Measurements from ENCODE around the gene HAT1. TPM values are rescaled to one million over a fixed set of nuclear protein-coding genes. Genes with fewer than 3 reads are reported as not detected.

HAT1 gene
- polyA plus RNA-seq, 3 donors, result 69.9 to 79.4 (median 79.1) TPM

DNA sequence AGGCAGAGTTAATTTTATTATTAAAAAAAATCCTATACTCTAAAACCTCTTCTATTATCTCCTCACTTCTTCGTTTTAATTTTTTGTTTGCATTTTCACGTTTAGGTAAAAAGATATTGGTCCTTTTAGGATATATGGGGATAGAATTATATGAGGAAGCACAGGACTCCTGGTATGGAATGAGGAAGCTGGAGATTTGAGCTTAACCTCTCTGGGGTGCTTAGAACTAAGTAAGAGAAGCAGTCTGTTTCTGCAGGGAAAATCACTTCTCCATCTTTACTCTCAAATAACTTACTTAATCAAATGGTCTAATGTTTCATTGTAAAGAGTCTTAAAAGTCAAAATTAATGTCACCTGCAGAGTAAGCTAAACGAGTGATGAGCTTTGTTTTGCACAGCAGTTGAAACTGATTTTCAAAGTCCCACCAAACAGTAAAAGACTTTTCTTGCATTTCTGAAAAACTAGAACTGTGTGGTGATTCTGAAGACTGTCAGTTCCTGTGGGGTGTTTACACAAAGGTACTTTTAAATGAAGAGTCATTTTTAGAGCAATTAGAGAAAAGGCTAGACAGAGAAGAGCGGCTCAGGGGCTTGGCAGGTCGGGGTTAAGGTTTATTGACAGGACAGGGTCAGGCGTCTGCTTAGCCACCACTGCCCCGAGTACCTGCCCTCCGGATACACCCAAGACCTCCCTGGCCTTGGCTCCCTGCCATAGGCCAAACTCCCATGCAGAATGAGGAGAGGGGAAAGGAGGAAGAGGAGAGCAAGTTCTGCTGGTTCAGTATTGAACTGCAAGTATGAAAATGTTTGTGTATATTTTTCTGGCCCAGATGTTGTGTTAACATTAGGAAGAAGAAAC is 99.0 kb downstream of the HAT1 start:
- no peak for DNase-seq (ENCODE audit: low read depth in 3 of 3, low spot score in 2 of 3)

DNA sequence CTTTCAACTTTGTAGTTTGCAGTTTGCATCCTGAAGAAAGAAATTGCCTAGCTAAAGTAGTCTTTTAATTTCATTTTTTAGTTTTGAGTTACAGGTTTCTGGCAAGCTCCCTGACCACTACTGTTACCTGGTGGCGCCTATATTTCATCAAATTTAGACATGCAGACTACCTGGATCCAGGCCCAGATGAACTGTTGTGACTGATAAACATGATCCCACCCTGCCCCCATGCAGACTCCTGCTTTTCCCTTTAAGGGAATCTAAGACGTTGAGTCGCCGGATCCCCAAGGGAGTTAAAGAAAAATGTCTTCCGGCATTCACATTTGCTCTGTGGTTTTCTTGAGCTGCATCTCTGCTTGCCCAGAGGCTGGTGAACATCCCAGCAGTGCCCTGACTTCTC is 99.7 kb downstream of the HAT1 start:
- no peak for DNase-seq (ENCODE audit: low read depth in 3 of 3, low spot score in 2 of 3)

DNA sequence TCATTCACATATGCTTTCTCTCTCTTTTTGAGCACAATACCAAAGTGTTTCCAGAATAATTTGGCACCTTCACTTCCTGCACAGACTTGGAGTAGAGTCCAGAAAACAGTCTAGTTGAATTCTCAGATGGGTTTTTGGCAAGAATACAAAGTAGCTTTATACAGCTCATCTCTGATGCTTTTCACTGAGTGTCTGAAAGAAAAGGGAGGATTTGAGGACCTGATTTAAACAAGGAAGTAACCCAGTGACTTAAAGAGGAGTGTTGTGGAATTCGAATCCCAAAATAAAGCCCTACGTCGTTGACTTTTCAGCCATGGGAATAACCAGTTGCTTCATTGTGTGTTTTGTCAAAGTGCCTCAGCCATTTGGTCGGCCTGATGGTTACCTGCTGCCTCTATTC is 109.3 kb downstream of the HAT1 start:
- no peak for DNase-seq (ENCODE audit: low read depth in 3 of 3, low spot score in 2 of 3)

Other genes starting within 250 kb of the HAT1 start
- 100 to 1,000 TPM; 195 to 222 (median 207) TPM for gene DYNC1I2, start 235.0 kb upstream of the HAT1 start, polyA plus RNA-seq (ENCODE audit: insufficient read length in 3 of 3)
- gene SLC25A12, start 28.2 kb upstream of the HAT1 start, polyA plus RNA-seq (ENCODE audit: insufficient read length in 3 of 3), result 10 to 100 TPM; 24.3 to 27.6 (median 26.4) TPM
- 10 to 100 TPM; 11.6 to 11.9 (median 11.7) TPM for gene METAP1D, start 77.5 kb downstream of the HAT1 start, polyA plus RNA-seq (ENCODE audit: insufficient read length in 3 of 3)
- gene DLX1, start 163.0 kb downstream of the HAT1 start, polyA plus RNA-seq (ENCODE audit: insufficient read length in 3 of 3), result under 1 TPM in 2 of 3 donors, not detected in 1; 0.12 to 0.16 TPM
- gene DLX2, start 180.4 kb downstream of the HAT1 start, polyA plus RNA-seq (ENCODE audit: insufficient read length in 3 of 3), result under 1 TPM in 1 of 3 donors, not detected in 2; 0.08 TPM